Occipital lobe (tissue), 2 donors: Measurements from ENCODE around the gene ERICH4. TPM values are rescaled to one million over a fixed set of nuclear protein-coding genes. Genes with fewer than 3 reads are reported as not detected.
"Not testable (repeated sequence)": the region's sequence is repeated elsewhere in the genome, so short reads cannot be mapped to it uniquely, and the experiment has no call there.

Experiments used
- DNase-seq: peaks from one replicate; lab custom pipeline; 2025; lab: John Stamatoyannopoulos, UW
- total RNA-seq: library from RNA; depleted of rRNA; stranded (reverse); fragments of >200 nt; gene quantifications from one replicate; pipeline ENCODE4 v1.2.3, GENCODE V29; 2014

ERICH4 gene
- total RNA-seq, 1 donor from 2014 or later, result not detected

DNA sequence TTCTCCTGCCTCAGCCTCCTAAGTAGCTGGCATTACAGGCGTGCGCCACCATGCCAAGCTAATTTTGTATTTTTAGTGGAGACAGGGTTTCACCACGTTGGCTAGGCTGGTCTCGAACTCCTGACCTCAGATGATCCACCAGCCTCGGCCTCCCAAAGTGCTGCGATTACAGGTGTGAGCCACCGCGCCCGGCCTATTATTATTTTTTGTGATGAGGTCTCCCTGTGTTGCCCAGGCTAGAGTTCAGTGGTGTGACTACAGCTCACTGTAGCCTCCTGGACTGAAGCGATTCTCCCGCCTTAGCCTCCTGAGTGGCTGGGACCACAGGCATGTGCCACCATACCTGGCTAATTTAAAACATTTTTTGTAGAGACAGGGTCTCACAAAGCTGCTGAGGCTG, 7.6 kb upstream of the ERICH4 start:
- not testable (repeated sequence) for DNase-seq

DNA sequence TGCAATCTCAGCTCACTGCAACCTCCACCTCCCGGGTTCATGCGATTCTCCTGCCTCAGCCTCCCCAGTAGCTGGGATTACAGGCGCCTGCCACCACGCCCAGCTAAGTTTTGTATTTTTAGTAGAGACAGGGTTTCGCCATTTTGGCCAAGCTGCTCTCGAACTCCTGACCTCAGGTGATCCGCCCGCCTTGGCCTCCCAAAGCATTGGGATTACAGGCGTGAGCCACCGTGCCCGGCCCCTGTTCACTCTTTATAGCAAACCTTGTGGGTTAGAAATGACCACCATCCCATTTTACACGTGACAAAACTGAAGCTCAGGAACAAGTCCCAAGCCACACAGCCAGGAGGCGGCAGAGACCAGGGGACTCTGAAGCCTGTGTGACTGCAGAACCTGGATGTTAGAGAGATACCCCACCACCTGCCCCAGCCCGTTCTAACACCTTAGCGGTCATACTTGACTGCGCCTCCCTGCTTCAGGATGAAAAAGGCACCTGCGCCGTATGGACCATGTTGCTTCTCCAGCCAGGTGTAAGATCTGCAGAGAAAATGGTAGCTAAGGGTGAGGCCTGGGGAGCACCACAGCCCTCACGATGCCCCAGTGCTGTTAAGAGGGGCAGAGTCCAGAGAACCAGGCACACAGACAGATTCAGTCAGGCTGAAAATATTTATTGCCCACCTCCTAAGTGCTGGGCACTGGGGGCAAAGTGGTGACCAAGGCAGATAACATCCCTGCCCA, 6.9 kb upstream of the ERICH4 start:
- no peak for DNase-seq

DNA sequence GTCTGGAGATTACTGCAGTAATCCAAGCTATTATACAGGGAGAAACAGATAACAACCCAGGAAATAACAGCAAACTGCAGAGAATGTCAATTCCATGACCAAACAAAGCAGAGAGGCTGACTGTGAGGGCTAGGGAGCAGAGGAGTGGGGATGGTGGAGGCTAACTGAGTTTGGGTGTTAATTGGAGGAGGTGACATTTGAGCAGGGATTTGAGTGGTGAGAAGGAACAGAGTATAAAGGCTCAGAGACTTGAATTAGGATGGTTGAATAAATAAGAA, 6.3 kb upstream of the ERICH4 start:
- no peak for DNase-seq

DNA sequence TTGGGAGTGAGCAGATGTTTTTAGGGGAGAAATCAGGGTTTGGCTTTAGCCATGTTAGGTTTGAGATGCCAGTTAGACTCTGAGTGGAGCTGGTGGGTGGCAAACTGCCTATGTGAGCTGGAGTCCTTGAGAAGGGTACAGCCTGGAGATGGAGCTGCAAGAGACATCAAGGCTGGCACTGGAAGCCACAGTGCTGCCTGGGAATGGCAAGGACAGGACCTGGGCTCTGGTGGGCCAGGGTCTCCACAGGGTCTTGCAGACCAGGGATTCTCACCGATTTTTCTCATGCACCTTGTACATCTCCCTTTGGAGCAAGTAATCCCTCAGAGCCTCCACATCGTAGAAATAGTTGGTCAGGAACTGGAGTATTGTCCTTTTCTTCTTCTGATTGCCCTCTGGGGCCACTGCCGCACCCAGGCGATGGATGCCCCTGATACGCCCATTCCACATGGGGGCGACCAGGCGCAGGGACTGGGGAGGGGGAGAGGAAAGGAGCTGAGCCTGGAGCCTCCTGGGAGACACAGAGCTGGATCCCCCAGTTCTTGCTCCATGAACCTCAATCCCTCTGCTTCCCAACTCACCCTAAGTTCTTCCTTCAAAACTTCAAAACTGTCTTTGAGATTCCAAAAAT, 4.9 kb upstream of the ERICH4 start:
- DNase-seq, result no peak

DNA sequence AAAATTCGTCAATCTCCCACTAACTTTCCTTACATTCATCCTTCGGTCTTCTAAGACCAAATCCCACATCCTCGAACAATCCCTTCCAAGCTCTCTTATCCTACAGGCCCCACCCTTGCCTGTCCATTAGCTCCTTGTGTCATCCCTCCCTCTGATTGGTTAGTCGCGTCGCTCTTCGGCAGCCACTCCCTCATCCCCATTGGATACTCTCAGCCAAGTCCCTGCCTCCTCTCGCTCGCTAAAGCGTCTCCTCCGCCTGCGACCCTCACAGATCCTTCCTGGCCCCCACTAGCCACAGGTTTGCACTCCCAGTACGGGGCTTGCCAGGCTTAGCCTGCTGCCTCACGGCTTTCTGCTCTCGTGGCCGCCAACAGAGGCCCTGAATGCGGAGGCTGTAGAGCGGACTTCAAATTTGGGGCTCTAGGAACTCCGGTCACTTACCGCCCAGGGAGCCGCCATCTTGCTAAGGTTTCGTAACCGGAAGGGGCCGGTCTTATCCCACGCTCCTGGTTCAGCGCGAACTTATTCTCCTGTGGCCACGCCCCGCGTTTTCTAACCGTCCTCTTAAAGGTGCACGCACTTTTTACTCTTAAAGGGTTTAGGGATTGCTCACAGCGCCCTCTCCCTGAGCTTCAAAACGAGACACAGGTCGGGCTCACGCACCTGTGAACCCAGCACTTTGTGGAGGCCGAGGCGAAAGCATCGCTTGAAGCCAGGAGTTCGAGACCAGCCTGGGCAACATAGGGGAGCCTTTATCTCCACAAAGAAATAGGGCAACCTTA, 3.3 kb upstream of the ERICH4 start, which contains the start of gene DMAC2:
TSS of gene DMAC2 (minus strand) at position 472 of the 782 bp plus-strand sequence. CDS start at position 459, 13 bp downstream.
- peak; percentile 95 for DNase-seq

DNA sequence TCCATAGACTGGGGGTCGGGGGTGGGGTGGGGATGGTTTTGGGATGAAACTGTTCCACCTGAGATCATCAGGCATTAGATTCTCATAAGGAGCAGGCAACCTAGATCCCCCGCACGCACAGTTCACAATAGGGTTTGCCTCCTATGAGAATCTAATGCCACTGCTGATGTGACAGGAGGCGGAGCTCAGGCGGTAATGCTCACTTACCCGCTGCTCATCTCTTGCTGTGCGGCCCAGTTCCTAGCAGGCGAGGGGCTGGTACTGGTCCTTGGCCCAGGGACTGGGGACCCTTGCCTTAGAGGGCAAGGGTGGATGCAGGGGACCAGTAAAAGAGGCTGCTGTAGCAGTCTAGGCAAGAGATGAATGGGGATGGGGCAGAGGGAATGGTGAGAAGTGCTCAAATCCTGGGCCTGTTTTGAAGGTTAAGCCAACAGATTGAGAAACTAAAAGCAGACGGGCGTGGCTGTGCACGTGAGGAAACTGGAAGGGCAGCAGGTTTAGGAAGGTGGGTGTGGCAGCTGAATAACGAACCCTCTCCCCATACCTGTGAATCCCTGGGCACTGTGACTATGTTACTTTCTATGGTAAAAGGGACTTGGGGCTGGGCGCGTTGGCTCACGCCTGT, 1.5 kb upstream of the ERICH4 start:
- no peak for DNase-seq

DNA sequence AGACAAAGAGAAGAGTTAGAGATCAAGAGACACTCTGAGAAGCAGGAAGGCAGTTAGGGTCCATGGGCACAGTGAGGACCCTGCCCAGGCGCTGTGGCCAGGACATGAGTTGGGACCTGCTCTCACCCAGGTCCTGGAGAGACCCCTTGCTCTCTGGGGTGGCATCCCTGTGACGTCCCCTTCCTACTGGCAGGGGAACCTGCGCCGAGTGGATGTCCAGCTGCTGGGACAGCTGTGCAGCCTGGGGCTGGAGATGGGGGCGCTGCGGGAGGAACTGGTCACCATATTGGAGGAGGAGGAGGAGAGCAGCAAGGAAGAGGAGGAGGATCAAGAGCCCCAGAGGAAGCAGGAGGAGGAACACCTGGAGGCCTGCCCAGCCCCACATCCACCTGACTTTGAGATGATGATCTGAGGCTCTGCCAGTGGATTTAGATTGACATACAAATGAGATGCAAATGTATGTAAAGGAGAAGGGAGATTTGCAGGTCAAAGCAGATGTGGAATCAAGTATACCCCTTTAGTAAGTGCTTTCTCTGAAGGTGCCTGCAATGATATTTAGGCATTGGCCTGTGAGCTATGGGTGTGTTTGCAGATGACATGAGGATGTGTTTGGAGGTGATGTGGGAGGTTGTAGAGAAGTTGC, 978 bp downstream of the ERICH4 start:
- no peak for DNase-seq

DNA sequence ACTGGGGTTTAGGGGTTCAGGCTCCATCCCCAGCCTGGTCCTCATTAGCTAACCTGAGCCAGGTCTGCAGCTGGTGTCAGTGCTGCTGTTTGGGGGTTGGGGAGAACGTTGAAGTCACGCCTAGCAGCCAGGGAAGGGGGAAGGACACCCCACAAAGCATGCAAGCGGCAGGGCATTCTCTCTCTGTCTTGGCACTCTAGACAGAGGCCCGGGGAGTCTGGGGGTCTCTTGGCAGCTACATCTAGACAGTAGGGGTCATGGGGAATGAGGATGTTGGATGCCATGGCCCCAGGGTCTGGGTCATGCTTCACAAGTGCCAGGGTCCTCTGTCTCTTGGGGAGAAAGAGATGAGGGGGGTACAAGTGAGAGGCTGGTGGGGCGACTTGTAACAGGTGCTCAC, 2.6 kb downstream of the ERICH4 start:
- no peak for DNase-seq

DNA sequence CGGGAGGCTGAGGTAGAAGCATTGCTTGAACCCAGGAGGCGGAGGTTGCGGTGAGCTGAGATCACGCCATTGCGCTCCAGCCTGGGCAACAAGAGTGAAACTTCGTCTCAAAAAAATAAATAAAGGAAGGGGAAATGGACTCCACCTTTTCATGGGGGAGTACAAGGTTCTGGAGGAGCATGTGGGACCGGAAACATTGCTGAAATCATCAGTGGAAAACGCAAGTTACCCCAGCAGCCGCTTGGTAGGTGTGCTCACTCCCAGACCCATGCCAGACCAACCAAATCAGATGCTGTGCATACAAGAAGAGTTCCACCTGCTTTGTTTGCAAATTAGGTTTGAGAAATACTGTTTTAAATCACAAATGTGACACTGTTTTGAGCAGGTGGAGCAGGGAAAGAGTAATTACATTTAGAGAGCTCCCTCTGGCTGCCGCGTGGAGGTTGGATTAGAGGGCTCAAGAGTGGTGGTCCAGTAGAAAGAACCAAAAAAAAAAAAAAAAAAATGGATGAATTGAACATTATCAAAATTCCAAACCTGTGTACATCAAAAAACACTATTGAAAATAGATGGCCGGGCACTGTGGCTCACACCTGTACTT, 4.9 kb downstream of the ERICH4 start:
- no peak for DNase-seq

DNA sequence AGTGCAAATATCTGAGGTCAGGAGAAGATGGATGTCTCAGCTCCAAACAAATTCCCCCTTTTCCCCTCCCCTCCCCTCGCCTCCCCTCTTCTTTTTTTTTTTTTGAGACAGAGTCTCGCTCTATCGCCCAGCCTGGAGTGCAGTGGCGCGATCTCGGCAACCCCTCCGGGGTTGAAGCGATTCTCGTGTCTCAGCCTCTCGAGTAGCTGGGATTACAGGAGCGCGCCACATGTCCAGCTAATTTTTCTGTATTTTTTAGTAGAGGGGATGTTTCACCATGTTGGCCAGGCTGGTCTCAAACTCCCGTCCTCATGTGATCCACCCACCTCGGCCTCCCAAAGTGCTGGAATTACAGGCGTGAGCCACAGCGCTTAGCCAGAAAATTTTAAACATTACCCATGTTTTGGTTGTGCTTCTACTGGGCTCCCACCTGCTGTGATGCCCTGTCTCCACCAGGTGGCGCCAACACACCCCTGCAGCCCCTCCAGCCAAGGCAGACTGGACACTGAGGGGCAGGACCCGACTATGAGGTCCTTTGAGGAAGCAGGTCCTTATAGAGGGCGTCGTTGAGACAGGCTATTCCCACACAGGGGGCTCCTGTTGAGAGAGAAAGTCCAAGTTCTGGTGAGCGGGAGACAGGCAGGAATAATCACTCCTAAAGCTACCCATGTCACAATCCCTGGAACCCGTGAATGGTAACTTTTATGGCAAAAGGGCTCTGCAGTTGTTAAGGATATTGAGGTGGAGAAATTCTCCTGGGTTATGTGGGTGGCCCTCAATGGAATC, 6.3 kb downstream of the ERICH4 start:
- peak; percentile 17 for DNase-seq

DNA sequence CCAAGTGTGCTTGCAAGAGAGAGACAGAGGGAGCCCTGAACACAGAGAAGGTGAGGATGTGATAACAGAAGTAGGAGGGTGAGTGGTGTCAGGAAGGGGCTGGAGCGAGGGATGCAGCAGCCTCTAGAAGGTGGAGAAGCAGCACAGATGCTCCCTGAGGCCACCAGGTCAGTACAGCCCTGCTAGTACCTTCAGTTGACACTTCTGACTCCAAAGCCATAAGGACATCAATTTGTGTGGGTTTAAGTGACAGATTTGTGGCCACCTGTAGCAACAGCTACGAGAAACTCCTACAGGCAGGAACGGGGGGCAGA, 6.9 kb downstream of the ERICH4 start:
- DNase-seq, result no peak

DNA sequence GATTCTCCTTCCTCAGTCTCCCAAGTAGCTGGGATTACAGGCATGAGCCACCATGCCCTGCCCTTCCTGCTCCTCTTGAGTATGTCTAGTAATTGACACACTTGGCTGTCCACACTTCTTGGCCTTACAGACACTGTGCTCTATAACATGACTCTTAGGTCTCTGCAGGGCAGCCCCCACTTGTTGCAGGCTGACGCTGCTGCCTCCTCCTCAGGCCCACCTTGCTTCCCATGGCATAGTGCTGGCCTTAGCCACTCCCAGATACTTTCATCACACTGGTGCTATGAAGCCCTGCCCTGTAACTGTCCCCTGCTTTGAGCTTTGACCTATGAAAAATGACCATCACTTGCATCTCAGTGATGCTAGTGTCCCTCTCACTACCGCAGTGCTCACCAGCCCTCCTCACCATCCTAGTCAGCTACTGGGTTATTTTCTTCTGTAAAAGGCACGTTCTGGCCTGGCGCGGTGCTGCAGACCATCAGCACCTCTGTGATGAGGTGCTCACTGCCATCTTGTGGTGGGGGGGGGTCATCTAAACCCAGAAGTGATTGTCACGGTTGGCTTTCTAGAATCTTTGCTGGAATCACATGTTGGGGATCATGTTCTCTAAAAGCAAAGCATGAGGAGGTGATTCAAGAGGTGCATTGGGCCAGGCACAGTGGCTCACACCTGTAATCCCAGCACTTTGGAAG, 9.8 kb downstream of the ERICH4 start:
- DNase-seq, result no peak

DNA sequence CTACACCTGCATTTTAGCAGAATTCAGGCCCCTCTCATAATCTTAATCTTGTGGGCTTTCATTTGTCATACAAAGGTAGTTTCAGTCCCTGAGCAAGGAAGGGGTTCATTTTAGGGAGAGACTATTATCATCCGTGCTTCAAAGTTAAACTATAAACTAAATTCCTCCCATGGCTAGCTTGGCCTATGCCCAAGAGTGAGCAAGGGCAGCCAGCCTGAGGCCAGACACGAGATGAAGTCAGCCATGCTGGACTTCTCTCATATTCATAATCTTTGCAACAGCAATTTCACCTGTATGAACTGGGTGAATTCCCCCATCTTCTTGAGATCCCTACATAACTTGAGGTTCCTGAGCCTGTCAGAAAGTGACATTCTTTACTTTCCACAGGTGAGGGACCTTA, 13.0 kb downstream of the ERICH4 start:
- DNase-seq, result no peak

DNA sequence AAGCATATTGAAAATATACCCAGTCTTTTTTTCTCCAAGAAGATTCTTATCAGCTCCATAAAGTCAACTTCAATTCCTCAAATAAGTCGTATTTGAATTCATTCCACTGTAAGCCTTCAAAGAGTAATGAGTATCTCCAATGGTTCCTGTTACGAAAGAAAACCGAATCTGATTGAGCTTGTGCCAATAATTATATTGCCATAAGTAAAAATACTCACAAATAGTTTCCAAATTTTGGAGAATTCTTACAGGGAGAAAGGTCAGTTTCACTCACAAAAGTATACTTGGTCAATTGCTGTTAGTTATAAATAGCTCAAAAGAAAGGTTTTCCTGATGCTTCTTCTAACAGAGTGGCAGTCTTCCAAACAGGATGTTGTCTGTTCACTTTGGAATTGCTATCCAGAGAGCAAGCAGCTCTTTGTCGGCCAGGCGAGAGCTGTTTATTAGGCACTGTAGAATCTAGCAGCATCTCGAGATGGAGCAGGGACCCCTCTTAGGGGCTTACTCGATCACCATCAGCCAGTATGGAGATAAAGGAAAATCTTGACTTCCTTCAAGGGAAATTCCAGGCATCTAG, 13.5 kb downstream of the ERICH4 start:
- no peak for DNase-seq

DNA sequence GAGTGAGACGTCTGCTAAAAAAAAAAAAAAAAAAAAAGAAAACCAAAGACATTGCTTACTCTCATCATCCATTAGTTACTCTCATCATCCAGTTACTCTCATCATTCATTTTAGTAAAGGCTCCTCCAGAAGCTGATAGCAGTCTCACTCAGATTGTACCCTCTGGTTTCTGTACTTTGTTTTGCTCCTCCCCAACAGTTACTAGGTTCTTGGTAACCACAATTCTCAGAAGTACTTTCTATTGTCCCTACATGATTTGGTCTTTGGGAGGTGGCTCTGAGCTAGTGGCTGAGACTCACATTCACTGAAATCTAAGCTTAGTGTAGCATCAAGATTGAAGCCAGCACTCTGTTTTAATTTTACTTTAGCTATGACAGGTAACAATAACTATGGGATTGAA, 14.3 kb downstream of the ERICH4 start:
- no peak for DNase-seq

DNA sequence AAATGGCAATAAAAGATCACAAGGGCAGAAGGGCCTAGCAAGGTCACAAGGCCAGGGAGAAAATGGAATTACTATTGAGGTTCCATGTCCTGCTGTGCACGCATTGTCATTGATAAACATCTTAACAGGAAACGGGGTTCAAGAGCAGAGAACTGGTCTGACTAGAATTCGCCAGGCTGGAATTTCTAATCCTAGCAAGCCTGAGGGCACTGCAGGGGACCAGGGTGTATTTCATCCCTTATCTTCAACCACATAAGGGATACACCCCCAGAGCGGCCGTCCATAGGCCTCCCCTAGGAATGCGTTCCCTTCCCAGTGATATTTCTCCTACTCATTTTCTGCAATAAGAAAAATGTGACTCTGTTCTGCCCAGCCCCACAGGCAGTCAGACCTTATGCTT, 19.5 kb downstream of the ERICH4 start:
- DNase-seq, result no peak

DNA sequence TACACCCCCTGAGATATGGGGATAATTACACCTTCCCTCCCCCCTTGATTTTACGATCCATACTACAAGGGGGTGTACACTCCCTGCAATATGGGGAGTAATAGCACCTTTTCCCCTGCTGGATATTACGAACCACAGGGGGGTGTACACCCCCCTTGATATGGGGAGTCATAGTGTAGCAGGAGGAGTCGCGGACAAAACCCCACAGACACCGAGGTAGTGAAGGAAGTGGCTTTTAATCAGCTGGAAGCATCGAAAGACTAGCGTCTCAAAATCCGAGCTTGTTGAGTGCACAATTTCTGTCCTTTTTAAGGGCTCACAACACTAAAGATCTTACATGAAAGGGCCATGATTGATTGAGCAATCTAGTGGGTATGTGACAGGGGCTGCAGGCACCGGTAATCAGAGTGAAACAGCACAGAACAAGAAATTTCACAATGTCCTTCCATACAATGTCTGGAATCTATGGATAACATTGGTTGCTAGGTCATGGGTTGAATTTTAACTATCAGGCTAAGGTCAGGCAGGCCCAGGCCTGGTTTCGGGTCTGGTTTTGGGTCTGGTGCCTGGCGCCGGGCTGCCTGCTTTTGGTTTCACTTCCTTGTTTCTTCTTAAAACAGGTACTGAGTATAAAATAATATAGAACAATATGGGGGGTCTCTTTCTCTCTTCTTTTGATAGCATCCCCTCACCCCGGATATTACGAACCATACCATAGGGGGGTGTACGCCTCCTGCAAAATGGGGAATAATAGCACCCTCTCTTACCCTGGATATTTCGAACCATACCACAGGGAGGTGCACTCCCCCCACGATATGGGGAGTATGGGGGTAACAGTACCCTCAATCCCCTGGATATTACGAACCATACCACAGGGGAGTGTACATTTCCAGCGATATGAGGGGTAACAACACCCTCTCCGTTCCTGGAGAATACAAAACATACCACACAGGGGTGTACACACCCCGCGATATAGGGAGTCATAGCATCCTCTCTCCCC, 20.6 kb downstream of the ERICH4 start:
- DNase-seq, result not testable (repeated sequence)

DNA sequence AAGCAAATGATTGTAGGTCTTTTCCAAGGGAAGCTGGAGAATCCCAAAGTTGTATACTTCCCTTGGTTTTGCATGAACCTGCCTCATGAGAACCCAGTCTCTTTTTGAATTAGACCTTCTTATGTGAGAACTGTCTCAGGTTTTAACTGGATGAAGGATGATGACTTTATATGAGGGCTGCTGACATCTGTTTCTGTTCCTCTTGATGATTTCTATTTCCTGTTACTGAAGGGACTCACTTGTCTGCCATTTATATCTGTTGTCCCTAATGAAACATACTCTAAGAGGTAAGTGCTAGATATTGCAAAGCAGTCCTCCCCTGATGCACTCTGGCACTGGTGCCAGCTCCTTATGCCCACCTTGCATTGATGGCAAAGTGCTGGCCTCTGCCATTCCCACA, 33.6 kb downstream of the ERICH4 start:
- no peak for DNase-seq
